WTC11 (cell line): Measurements from ENCODE around the gene IGSF23. TPM values are rescaled to one million over a fixed set of nuclear protein-coding genes. Genes with fewer than 3 reads are reported as not detected.

Source experiments
- ATAC-seq: fragments of 200-7000 bp; cut with Tn5 transposase; 2 replicates; pipeline ENCODE4 v1.10.0; 2021; ENCODE audit warnings: mild to moderate bottlenecking, moderate library complexity
- CTCF ChIA-PET: fragments of 300-600 bp; sonication (Branson Sonifier 250); formaldehyde crosslinking; loops from one replicate; lab custom pipeline; 2021; ENCODE audit warnings: antibody characterized with exemption; lab: Charles Lee
- POLR2A ChIA-PET: fragments of 350-600 bp; sonication (Branson Sonifier 250); formaldehyde crosslinking; loops from one replicate; lab custom pipeline; 2021; ENCODE audit warnings: antibody characterized with exemption; lab: Charles Lee
- DNase-seq: peaks from one replicate; pipeline ENCODE4 v3.0.0; 2021; ENCODE audit warnings: low spot score
- H3K27ac Mint-ChIP-seq: 2 replicates; pipeline ENCODE4 v1.8.0; 2021; ENCODE audit warnings: mixed read lengths
- H3K27me3 Mint-ChIP-seq: 2 replicates; pipeline ENCODE4 v1.8.0; 2021; ENCODE audit warnings: low read depth, mild to moderate bottlenecking, moderate library complexity, mixed read lengths
- H3K36me3 Mint-ChIP-seq: 2 replicates; pipeline ENCODE4 v1.8.0; 2021; ENCODE audit warnings: mixed read lengths
- H3K4me1 Mint-ChIP-seq: 2 replicates; pipeline ENCODE4 v1.8.0; 2022; ENCODE audit warnings: mixed read lengths
- H3K4me3 Mint-ChIP-seq: 2 replicates; pipeline ENCODE4 v1.8.0; 2021; ENCODE audit warnings: mild to moderate bottlenecking, moderate library complexity, mixed read lengths
- H3K9me3 Mint-ChIP-seq: 2 replicates; pipeline ENCODE4 v1.8.0; 2021; ENCODE audit warnings: mixed read lengths
- CBFB ChIP-seq: sonication (generic); formaldehyde crosslinking; IDR thresholded peaks from 2 replicates; pipeline ENCODE4 v1.8.1; 2022; ENCODE audit warnings: mild to moderate bottlenecking, low read depth, missing genetic modification reagents
- E2F5 ChIP-seq: sonication (generic); formaldehyde crosslinking; IDR thresholded peaks from 2 replicates; pipeline ENCODE4 v1.8.1; 2022; ENCODE audit warnings: mild to moderate bottlenecking, moderate library complexity, missing genetic modification reagents
- FOXP4 ChIP-seq: sonication (generic); formaldehyde crosslinking; IDR thresholded peaks from 2 replicates; pipeline ENCODE4 v1.8.0; 2022; ENCODE audit warnings: mild to moderate bottlenecking, missing genetic modification reagents
- HMGXB4 ChIP-seq: sonication (generic); formaldehyde crosslinking; IDR thresholded peaks from 2 replicates; pipeline ENCODE4 v1.8.1; 2023; ENCODE audit warnings: mild to moderate bottlenecking, moderate library complexity, missing genetic modification reagents
- JUN ChIP-seq: sonication (generic); formaldehyde crosslinking; IDR thresholded peaks from 2 replicates; pipeline ENCODE4 v1.8.0; 2023; ENCODE audit warnings: mild to moderate bottlenecking, missing genetic modification reagents
- MAX ChIP-seq: sonication (generic); formaldehyde crosslinking; IDR thresholded peaks from 2 replicates; pipeline ENCODE4 v1.8.0; 2022; ENCODE audit warnings: mild to moderate bottlenecking, missing genetic modification reagents
- MXD4 ChIP-seq: fragments of 250-450 bp; sonication (Bioruptor Pico); IDR thresholded peaks from 2 replicates; pipeline ENCODE4 v1.8.0; 2021; ENCODE audit warnings: mild to moderate bottlenecking, moderate library complexity, borderline replicate concordance
- NFATC4 ChIP-seq: fragments of 250-450 bp; sonication (Bioruptor Pico); IDR thresholded peaks from 2 replicates; pipeline ENCODE4 v1.9.0; 2021; ENCODE audit warnings: mild to moderate bottlenecking
- NR3C1 ChIP-seq: sonication (generic); formaldehyde crosslinking; conservative IDR thresholded peaks from 2 replicates; pipeline ENCODE4 v1.8.1; 2023; ENCODE audit warnings: low read depth, mild to moderate bottlenecking, missing genetic modification reagents
- PRDM15 ChIP-seq: sonication (generic); formaldehyde crosslinking; IDR thresholded peaks from 2 replicates; pipeline ENCODE4 v1.8.0; 2022; ENCODE audit warnings: missing genetic modification reagents
- PREB ChIP-seq: sonication (generic); formaldehyde crosslinking; IDR thresholded peaks from 2 replicates; pipeline ENCODE4 v1.8.1; 2022; ENCODE audit warnings: mild to moderate bottlenecking, missing genetic modification reagents, moderate library complexity, borderline replicate concordance
- SP1 ChIP-seq: sonication (generic); formaldehyde crosslinking; conservative IDR thresholded peaks from 2 replicates; pipeline ENCODE4 v1.8.1; 2022; ENCODE audit warnings: missing genetic modification reagents
- TEAD4 ChIP-seq: sonication (generic); formaldehyde crosslinking; IDR thresholded peaks from 2 replicates; pipeline ENCODE4 v1.8.0; 2022; ENCODE audit warnings: mild to moderate bottlenecking, missing genetic modification reagents
- USF1 ChIP-seq: sonication (generic); formaldehyde crosslinking; IDR thresholded peaks from 2 replicates; pipeline ENCODE4 v1.8.0; 2022; ENCODE audit warnings: mild to moderate bottlenecking, missing genetic modification reagents
- ZNF121 ChIP-seq: sonication (generic); formaldehyde crosslinking; IDR thresholded peaks from 2 replicates; pipeline ENCODE4 v1.8.0; 2023; ENCODE audit warnings: missing genetic modification reagents
- ZNF396 ChIP-seq: fragments of 250-450 bp; sonication (Bioruptor Pico); IDR thresholded peaks from 2 replicates; pipeline ENCODE4 v1.8.0; 2021; ENCODE audit warnings: mild to moderate bottlenecking, moderate library complexity, borderline replicate concordance
- ZNF425 ChIP-seq: fragments of 250-450 bp; sonication (Bioruptor Pico); conservative IDR thresholded peaks from 2 replicates; pipeline ENCODE4 v1.9.0; 2021; ENCODE audit warnings: mild to moderate bottlenecking
- ZNF532 ChIP-seq: fragments of 250-450 bp; sonication (Bioruptor Pico); IDR thresholded peaks from 2 replicates; pipeline ENCODE4 v1.9.0; 2021; ENCODE audit warnings: mild to moderate bottlenecking, borderline replicate concordance
- total RNA-seq: library from RNA; stranded (reverse); gene quantifications from 3 replicates; pipeline ENCODE4 v1.2.3, GENCODE V29; 2021

Gene IGSF23
- total RNA-seq, 1 experiment from 2014 or later, result not detected

- Mint-ChIP-seq H3K4me1 (0 out of 2 replicates have a peak, but pooled peaks cover 4% of the 10 kb centered on the region), H3K36me3 (peaks cover 29% of the 10 kb centered on the region), H3K27ac (no peak overlapping the region), H3K27me3 (no peaks in the 10 kb centered on the region), H3K9me3 (no peaks in the 10 kb centered on the region), H3K4me3 (no peak overlapping the region)
- ATAC-seq, result no peak
- ChIA-PET POLR2A (no interaction called here), CTCF (interaction anchor here (1.5 to 6.5 kb wide), 2 partner anchors 84 to 90 kb away, joined by 5 to 44 read pairs; no protein-coding TSS in a partner anchor)
- no peak for TF ChIP-seq MXD4 (CRISPR knock-in tag)
- no peak for TF ChIP-seq E2F5 (CRISPR knock-in tag)
- TF ChIP-seq MAX, result no peak
- no peak for TF ChIP-seq NR3C1 (CRISPR knock-in tag)
- TF ChIP-seq HMGXB4 (CRISPR knock-in tag), result no peak
- no peak for TF ChIP-seq SP1 (CRISPR knock-in tag)
- TF ChIP-seq CBFB, result no peak
- TF ChIP-seq ZNF121 (CRISPR knock-in tag), result no peak
- no peak for TF ChIP-seq JUN (CRISPR knock-in tag)
- TF ChIP-seq TEAD4 (CRISPR knock-in tag), result no peak
- no peak for TF ChIP-seq USF1 (CRISPR knock-in tag)
- TF ChIP-seq ZNF425 (CRISPR knock-in tag), result no peak
- no peak for TF ChIP-seq ZNF396
- TF ChIP-seq FOXP4 (CRISPR knock-in tag), result no peak
- TF ChIP-seq NFATC4, result no peak
- DNase-seq, result no peak
Observed at GRCh38 chr19:44661205-44661604, 47.8 kb downstream of the IGSF23 start.

GRCh38 chr19:44661904-44662303, 48.5 kb downstream of the IGSF23 start:
- ATAC-seq (no peak), DNase-seq (no peak)
- Mint-ChIP-seq H3K4me1 (peaks cover 10% of the 10 kb centered on the region), H3K27ac (no peak overlapping the region), H3K36me3 (peaks cover 26% of the 10 kb centered on the region), H3K4me3 (no peak overlapping the region), H3K27me3 (no peaks in the 10 kb centered on the region), H3K9me3 (no peaks in the 10 kb centered on the region)
- POLR2A ChIA-PET, result no interaction called here
- CTCF ChIA-PET, result interaction anchor here (1.0 to 6.5 kb wide), 5 partner anchors 25 to 109 kb away, joined by 3 to 44 read pairs (median 6); no protein-coding TSS in a partner anchor
- TF ChIP-seq PRDM15 (no peak), PREB (no peak), ZNF532 (CRISPR knock-in tag) (no peak)
